ENCODE results near the gene FAM174C.

Gene FAM174C

DNA sequence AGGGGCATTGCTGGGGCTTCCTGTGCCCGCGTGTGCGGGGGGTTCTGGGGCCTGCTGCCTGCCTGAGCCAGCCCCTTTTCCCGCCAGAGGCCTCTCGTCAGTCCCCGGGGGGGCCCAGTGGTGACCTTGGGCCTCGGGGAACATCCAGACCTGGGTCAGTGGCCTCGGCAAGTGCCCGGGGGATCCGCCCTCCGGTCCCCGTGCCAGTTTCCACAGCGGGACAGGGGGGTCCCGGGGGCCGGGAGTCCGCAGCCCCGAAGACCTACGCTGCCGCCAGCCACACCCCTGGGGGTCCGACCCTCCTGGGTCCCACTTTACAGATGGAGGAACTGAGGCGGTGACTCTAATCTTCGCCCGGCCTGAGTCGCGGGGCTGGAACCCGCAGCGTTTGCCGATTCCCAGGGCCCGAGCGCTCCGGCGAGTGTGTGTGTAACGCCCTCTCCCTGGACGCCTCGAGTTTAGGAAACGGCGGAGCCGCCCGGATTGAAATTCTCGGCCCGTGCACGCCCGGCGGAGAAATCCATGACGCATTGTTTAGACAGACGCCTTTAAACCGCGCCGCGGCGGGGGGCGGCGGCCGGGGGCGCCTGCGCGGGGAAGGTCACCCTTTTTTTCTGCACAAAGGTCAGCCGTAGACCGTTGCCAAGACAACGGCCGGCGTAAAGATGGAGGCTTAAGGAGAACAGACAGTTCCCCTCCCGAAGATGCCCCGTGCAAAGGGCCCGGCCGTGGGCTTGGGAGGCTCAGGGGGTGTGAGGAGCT lies 49.7 kb downstream of the FAM174C start (continued):
- TF ChIP-seq, protein P1, sequence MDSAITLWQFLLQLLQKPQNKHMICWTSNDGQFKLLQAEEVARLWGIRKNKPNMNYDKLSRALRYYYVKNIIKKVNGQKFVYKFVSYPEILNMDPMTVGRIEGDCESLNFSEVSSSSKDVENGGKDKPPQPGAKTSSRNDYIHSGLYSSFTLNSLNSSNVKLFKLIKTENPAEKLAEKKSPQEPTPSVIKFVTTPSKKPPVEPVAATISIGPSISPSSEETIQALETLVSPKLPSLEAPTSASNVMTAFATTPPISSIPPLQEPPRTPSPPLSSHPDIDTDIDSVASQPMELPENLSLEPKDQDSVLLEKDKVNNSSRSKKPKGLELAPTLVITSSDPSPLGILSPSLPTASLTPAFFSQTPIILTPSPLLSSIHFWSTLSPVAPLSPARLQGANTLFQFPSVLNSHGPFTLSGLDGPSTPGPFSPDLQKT (IDR thresholded peaks at IDR 0.05; ENCODE audit: borderline replicate concordance, low read depth, low read length): no peak
- peak; percentile 25; the same call in 1 of the 2 replicates for TF ChIP-seq KLF10 (tag by site-specific recombination; IDR thresholded peaks at IDR 0.05)
- no peak for TF ChIP-seq ZNF19 (tag by site-specific recombination; IDR thresholded peaks at IDR 0.05; ENCODE audit: low read depth)
- TF ChIP-seq, protein P2, sequence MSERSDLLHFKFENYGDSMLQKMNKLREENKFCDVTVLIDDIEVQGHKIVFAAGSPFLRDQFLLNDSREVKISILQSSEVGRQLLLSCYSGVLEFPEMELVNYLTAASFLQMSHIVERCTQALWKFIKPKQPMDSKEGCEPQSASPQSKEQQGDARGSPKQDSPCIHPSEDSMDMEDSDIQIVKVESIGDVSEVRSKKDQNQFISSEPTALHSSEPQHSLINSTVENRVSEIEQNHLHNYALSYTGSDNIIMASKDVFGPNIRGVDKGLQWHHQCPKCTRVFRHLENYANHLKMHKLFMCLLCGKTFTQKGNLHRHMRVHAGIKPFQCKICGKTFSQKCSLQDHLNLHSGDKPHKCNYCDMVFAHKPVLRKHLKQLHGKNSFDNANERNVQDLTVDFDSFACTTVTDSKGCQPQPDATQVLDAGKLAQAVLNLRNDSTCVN (tag by site-specific recombination; optimal IDR thresholded peaks at IDR 0.05): peak; percentile 54
- TF ChIP-seq ZNF10 (tag by site-specific recombination; IDR thresholded peaks at IDR 0.05): no peak
- no peak for TF ChIP-seq ZNF658 (tag by site-specific recombination; IDR thresholded peaks at IDR 0.05)
- no peak for TF ChIP-seq ZNF37A (tag by site-specific recombination; IDR thresholded peaks at IDR 0.05)
- TF ChIP-seq GFI1B (tag by site-specific recombination; IDR thresholded peaks at IDR 0.05): no peak
- peak; percentile 53; the same call in 1 of the 2 replicates for TF ChIP-seq IKZF3 (tag by site-specific recombination; IDR thresholded peaks at IDR 0.05)
- peak; percentile 43; the same call in 1 of the 2 replicates for TF ChIP-seq KLF7 (tag by site-specific recombination; IDR thresholded peaks at IDR 0.05; ENCODE audit: borderline replicate concordance)
- TF ChIP-seq ZNF184 (tag by site-specific recombination; IDR thresholded peaks at IDR 0.05): no peak
- TF ChIP-seq SCRT1 (tag by site-specific recombination; IDR thresholded peaks at IDR 0.05; ENCODE audit: borderline replicate concordance): no peak
- TF ChIP-seq ZNF600 (tag by site-specific recombination; IDR thresholded peaks at IDR 0.05): no peak
- no peak for TF ChIP-seq ZNF350 (tag by site-specific recombination; IDR thresholded peaks at IDR 0.05)
- no peak for TF ChIP-seq ZNF146 (tag by site-specific recombination; IDR thresholded peaks at IDR 0.05)
- TF ChIP-seq ZNF514 (tag by site-specific recombination; IDR thresholded peaks at IDR 0.05): no peak
- no peak for TF ChIP-seq ZNF701 (tag by site-specific recombination; IDR thresholded peaks at IDR 0.05)
- TF ChIP-seq TRIM28 (IDR thresholded peaks at IDR 0.05; ENCODE audit: borderline replicate concordance, low read length): no peak
- TF ChIP-seq ZNF302 (tag by site-specific recombination; IDR thresholded peaks at IDR 0.05; ENCODE audit: low read depth): no peak
- no peak for TF ChIP-seq GLI2 (tag by site-specific recombination; IDR thresholded peaks at IDR 0.05; ENCODE audit: borderline replicate concordance, low read depth)
- TF ChIP-seq ZNF175 (tag by site-specific recombination; IDR thresholded peaks at IDR 0.05): no peak
- peak; percentile 43; the same call in 1 of the 2 replicates for TF ChIP-seq KLF16 (tag by site-specific recombination; IDR thresholded peaks at IDR 0.05)
- no peak for TF ChIP-seq ZNF76 (tag by site-specific recombination; IDR thresholded peaks at IDR 0.05; ENCODE audit: borderline replicate concordance, low read depth)
- 0 out of 2 replicates have a peak, but pooled peaks have one; percentile 12 for TF ChIP-seq ZNF843 (tag by site-specific recombination; IDR thresholded peaks at IDR 0.05)
- TF ChIP-seq, protein P3, sequence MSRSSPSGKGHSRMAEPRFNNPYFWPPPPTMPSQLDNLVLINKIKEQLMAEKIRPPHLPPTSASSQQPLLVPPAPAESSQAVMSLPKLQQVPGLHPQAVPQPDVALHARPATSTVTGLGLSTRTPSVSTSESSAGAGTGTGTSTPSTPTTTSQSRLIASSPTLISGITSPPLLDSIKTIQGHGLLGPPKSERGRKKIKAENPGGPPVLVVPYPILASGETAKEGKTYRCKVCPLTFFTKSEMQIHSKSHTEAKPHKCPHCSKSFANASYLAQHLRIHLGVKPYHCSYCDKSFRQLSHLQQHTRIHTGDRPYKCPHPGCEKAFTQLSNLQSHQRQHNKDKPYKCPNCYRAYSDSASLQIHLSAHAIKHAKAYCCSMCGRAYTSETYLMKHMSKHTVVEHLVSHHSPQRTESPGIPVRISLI (tag by site-specific recombination; IDR thresholded peaks at IDR 0.05): peak; percentile 92
- TF ChIP-seq SP2 (tag by site-specific recombination; IDR thresholded peaks at IDR 0.05): no peak
- TF ChIP-seq, protein P4, sequence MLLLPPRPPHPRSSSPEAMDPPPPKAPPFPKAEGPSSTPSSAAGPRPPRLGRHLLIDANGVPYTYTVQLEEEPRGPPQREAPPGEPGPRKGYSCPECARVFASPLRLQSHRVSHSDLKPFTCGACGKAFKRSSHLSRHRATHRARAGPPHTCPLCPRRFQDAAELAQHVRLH (tag by site-specific recombination; IDR thresholded peaks at IDR 0.05): no peak
- TF ChIP-seq ZNF596 (tag by site-specific recombination; IDR thresholded peaks at IDR 0.05): no peak
- TF ChIP-seq, protein P5, sequence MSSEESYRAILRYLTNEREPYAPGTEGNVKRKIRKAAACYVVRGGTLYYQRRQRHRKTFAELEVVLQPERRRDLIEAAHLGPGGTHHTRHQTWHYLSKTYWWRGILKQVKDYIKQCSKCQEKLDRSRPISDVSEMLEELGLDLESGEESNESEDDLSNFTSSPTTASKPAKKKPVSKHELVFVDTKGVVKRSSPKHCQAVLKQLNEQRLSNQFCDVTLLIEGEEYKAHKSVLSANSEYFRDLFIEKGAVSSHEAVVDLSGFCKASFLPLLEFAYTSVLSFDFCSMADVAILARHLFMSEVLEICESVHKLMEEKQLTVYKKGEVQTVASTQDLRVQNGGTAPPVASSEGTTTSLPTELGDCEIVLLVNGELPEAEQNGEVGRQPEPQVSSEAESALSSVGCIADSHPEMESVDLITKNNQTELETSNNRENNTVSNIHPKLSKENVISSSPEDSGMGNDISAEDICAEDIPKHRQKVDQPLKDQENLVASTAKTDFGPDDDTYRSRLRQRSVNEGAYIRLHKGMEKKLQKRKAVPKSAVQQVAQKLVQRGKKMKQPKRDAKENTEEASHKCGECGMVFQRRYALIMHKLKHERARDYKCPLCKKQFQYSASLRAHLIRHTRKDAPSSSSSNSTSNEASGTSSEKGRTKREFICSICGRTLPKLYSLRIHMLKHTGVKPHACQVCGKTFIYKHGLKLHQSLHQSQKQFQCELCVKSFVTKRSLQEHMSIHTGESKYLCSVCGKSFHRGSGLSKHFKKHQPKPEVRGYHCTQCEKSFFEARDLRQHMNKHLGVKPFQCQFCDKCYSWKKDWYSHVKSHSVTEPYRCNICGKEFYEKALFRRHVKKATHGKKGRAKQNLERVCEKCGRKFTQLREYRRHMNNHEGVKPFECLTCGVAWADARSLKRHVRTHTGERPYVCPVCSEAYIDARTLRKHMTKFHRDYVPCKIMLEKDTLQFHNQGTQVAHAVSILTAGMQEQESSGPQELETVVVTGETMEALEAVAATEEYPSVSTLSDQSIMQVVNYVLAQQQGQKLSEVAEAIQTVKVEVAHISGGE (tag by site-specific recombination; conservative IDR thresholded peaks at IDR 0.05; ENCODE audit: low read depth): 0 out of 2 replicates have a peak, but pooled peaks have one; percentile 20
- peak; percentile 66; the same call in 1 of the 2 replicates for TF ChIP-seq ZNF660 (tag by site-specific recombination; IDR thresholded peaks at IDR 0.05)
- no peak for TF ChIP-seq ZNF433 (tag by site-specific recombination; IDR thresholded peaks at IDR 0.05; ENCODE audit: low read depth)
- TF ChIP-seq, protein P6, sequence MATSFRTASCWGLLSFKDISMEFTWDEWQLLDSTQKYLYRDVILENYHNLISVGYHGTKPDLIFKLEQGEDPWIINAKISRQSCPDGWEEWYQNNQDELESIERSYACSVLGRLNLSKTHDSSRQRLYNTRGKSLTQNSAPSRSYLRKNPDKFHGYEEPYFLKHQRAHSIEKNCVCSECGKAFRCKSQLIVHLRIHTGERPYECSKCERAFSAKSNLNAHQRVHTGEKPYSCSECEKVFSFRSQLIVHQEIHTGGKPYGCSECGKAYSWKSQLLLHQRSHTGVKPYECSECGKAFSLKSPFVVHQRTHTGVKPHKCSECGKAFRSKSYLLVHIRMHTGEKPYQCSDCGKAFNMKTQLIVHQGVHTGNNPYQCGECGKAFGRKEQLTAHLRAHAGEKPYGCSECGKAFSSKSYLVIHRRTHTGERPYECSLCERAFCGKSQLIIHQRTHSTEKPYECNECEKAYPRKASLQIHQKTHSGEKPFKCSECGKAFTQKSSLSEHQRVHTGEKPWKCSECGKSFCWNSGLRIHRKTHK (tag by site-specific recombination; IDR thresholded peaks at IDR 0.05): no peak
